Measurements from ENCODE around the gene EIF1.
"Not testable (repeated sequence)": the region's sequence is repeated elsewhere in the genome, so short reads cannot be mapped to it uniquely, and the experiment has no call there.

EIF1 gene

GRCh38 chr17:41679740-41680425 lies 8.8 kb upstream of the EIF1 start:
- DNase-seq, result no peak

GRCh38 chr17:41680426-41681040 lies 8.2 kb upstream of the EIF1 start:
- no peak for DNase-seq

GRCh38 chr17:41681776-41682175 lies 6.9 kb upstream of the EIF1 start:
- DNase-seq, result no peak

- DNase-seq, result no peak
These were observed 6.1 kb upstream of the EIF1 start for GRCh38 chr17:41682631-41683030.

GRCh38 chr17:41683441-41684007 lies 5.2 kb upstream of the EIF1 start:
- DNase-seq, result no peak

- DNase-seq, result no peak
These were observed 4.7 kb upstream of the EIF1 start for GRCh38 chr17:41684035-41684434.

GRCh38 chr17:41685753-41686152 lies 2.9 kb upstream of the EIF1 start:
- not testable (repeated sequence) for DNase-seq

- no peak for DNase-seq
These were observed 2.4 kb upstream of the EIF1 start for GRCh38 chr17:41686281-41686680.

- peak; percentile 48 for DNase-seq
These were observed 651 bp upstream of the EIF1 start for GRCh38 chr17:41687828-41688640.

GRCh38 chr17:41689497-41690299 lies 1.0 kb downstream of the EIF1 start:
- no peak for DNase-seq

GRCh38 chr17:41690497-41690896 lies 1.8 kb downstream of the EIF1 start:
- DNase-seq, result no peak

GRCh38 chr17:41691031-41691777 lies 2.5 kb downstream of the EIF1 start:
- no peak for DNase-seq

GRCh38 chr17:41692722-41693521 lies 4.2 kb downstream of the EIF1 start:
- no peak for DNase-seq

- no peak for DNase-seq
These were observed 6.5 kb downstream of the EIF1 start for GRCh38 chr17:41695134-41695661.

GRCh38 chr17:41695954-41696757 lies 7.5 kb downstream of the EIF1 start:
- peak; percentile 65 for DNase-seq

- peak; percentile 57 for DNase-seq
These were observed 8.7 kb downstream of the EIF1 start for GRCh38 chr17:41697122-41697962.

GRCh38 chr17:41700843-41701242 lies 12.2 kb downstream of the EIF1 start:
- not testable (repeated sequence) for DNase-seq

GRCh38 chr17:41702712-41703111 lies 14.0 kb downstream of the EIF1 start:
- no peak for DNase-seq

Data from right hindlimb (tissue), 1 donor.